HG03432 (cell line): Measurements from ENCODE around the gene ORC4.
A peak's percentile ranks its signal among the peaks of the same experiment; 100 is the strongest.

ENCODE experiments used
- ATAC-seq: cut with Tn5 transposase; IDR thresholded peaks from one replicate; pipeline ENCODE4 v1.9.1; 2021; ENCODE audit warnings: mild to moderate bottlenecking, moderate library complexity; ENCODE audit not compliant: unreplicated experiment

Gene ORC4

DNA sequence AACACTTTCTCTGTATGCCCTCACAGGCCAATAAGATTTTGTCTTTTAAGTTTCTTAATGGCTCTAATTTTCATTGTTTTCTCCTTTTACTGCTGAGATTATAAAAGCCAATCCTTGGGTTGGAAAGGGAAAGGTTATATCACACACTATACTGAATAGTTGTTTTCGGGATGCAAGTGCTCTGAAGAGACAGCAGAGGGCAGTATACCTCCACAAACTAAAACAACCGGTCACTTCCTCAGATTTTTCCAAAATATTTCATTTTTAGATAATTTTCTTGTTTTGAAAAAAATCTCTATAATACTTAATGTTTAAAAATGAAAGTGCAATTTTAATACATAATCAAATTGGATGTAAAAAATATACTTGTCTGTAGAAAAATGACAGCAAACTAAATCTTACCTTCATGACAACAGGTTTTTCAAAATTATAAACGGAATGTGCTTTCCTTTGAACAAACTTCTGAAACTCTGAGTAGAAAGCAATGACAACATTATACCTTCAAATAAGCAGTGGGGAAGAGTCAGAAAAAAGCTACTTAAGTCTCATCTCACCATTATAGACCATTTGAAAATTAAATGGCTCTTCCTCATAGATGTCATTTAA is 82.7 kb downstream of the ORC4 start:
- ATAC-seq: peak; percentile 85

DNA sequence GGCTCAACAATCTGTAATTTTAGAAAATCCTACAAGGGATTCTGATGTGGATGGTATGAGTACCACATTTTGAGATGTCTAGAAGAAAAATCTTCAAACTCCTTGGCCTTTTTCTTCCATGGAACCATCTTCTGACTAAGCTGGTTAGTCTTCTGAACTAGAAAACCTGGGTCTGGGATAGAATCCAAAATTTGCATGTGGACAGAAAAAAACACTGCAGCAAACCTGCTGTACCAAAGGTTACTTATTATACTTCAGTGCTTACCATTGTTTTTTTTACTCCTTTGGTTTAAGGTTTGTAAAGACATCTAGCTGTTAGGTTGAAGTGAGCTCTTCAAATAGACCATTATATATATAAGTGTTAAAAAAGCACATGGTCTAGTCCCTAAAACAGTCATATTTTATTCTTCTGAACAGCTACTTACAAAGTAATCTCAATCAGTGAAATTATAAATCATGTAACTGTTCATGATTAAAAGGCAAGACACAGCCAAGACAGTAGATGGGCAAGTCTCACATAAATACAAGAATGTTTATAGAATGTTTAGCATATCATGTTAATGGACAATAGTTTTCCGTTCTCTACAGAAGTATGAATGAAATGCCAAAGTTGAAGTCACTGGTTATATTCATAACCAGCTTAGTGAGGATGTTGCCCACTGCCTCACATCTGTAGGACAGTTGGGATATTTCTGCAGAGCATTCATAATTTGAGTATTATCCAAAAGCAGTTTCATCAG is 85.5 kb downstream of the ORC4 start:
- ATAC-seq: no peak

DNA sequence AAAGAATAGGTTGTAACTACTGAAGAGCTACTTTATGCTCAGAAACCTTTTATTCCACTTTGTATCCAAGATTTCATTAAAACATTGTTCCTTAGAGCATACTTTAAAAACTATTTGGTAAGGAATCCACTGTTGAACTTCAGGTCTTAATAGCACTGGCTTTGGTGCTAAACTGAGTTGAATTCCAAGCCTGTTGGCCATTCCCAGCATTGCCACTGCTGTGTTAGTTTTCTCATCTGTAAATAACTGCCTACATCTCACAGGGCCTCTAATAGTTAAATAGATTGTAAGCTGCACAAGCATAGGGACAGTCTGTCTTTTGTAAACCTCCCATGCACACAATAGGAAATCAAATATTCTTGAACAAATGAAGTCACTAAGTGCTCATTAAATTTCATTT is 86.6 kb downstream of the ORC4 start:
- ATAC-seq: no peak

DNA sequence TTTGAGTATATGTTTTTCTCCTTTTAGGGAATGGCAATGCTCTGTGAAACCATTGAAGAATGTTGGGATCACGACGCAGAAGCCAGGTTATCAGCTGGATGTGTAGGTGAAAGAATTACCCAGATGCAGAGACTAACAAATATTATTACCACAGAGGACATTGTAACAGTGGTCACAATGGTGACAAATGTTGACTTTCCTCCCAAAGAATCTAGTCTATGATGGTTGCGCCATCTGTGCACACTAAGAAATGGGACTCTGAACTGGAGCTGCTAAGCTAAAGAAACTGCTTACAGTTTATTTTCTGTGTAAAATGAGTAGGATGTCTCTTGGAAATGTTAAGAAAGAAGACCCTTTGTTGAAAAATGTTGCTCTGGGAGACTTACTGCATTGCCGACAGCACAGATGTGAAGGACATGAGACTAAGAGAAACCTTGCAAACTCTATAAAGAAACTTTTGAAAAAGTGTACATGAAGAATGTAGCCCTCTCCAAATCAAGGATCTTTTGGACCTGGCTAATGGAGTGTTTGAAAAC is 93.4 kb downstream of the ORC4 start:
- ATAC-seq: no peak

DNA sequence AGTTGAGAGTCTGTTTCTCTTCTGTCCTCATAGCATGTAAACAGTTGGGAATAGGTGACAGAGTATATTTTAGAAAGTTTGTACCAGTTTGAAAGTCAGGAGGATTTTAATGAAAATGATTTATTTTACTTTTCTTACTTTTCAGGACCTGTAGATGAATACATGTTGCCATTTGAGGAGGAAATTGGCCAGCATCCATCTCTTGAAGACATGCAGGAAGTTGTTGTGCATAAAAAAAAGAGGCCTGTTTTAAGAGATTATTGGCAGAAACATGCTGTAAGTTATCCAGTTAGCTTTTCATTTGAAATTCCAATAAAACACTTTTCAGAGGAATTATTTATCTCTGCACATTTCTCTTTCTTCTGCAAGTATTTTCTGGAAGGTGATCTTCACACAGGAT is 94.7 kb downstream of the ORC4 start:
- no peak for ATAC-seq

DNA sequence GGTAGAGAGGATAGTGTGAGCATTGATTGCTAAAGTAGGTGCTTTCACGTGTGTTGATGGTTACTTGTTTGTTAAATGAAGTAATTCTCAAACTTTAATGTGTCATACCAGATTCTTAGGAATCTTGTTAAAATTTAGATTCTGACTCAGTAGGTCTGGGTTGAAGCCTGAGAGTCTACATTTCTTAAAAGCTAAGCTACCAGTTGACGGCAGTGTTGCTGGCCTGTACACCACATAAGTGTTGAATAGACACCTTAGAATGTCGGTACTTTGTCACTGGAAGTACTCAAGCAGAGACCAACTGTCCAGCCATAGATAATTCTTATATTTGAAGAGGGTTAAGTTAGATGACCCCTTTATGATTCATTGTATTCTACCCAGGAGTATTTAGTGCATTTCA is 95.9 kb downstream of the ORC4 start:
- ATAC-seq: no peak

DNA sequence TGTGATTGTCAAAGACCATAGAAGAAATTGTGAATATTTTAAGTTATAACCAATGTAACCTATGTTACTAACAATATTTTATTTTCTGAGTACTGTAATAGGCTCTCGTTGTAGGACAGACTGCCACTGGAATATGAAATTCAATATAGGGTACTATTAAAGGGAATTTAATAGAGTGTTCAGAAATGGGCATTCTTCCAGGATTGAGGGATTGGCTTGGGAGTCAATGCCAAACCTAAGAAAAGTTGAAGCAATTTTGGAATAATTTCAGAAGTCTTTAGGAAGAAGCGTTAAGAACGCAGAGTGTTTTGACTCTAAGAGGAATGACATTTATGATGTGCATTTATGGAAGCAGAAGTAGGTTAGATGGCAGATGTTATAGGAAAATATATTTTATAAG is 96.7 kb downstream of the ORC4 start:
- ATAC-seq: no peak

DNA sequence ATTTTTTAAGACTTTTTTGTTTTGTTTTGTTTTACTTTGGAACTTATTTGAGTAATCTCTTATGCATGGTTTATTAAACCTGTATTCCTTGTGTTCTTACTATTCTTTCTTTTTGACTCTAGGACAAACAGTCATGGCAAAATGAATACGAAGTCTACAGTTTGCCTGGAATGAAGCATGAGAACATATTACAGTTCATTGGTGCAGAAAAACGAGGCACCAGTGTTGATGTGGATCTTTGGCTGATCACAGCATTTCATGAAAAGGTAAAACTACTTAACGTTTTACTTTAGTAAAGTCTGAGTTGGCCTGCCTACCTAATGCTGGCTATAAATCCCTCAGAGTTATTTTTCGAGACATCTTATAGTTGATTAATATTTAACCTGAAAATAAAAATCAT is 103.4 kb downstream of the ORC4 start:
- no peak for ATAC-seq

DNA sequence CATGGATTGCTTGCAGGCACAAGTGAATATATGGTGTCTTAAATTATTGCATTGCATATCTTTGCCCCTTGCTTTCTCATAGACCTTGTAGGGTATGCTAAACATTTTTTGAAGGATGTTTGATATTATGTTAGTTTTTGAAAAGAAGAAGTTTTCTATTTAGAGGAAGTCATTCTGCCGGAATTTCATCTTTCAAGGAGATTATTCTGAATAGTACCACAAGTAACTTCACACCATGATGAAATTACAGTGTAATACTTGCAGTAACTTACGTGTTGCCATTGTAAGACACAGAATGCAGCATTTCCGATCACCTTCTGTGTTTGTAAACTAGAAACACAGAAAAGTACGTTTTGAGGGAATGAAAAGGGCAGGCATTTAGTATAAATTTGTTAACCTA is 103.8 kb downstream of the ORC4 start:
- ATAC-seq: no peak

DNA sequence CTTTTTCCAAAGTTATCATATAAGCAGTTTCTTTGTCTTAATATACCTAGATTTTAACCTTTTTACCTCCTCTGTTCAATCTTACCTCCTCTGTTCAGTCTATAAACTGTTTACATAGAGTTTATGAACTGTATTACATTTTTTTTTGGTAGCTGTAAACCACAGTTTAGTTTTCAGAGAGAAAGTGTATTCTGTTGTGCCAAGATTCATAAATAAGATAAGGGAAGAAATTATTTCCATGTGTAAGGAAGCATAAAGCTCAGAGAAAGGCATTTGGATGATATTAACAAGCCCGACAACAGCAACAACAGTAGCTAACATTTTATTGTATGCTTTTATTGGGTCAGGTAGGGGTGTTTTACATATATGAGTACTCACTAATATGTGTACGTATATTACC is 104.5 kb downstream of the ORC4 start:
- ATAC-seq: no peak

DNA sequence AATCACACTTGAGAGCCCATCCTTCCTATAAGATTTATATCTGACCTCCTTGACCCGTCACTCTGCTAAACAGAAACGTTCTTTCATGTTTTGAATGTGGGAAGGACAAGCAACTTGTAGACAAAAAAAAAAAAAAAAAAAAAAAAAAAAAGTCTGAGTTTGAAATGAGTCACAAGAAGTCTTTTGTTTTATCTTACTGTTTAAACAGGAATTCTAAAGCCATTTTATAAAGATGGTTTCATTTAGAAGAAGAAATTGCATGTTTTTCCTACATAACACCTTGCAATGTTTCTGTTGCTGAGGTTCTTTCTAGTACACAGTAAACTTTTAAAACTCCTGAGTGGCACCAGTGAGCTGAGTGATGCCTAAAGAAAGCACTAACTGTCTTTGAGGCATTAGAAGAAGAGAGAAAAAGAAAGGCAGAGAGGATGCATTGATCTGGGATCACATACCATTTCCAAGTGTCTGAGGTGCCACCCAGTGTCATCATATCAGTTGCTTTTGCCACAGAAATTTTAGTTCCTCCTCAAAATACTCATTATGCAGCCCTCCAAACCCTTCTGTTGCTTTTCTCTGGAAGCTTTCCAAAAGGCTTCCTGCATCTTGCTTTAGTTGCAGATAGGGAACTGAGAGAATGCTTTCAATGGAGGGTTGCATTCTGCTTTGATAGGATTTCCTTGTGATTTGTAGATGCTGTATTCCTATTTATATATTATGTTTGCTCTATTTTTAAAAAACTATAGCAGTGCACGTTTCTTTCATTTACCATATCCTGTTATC is 106.6 kb downstream of the ORC4 start:
- ATAC-seq: no peak

DNA sequence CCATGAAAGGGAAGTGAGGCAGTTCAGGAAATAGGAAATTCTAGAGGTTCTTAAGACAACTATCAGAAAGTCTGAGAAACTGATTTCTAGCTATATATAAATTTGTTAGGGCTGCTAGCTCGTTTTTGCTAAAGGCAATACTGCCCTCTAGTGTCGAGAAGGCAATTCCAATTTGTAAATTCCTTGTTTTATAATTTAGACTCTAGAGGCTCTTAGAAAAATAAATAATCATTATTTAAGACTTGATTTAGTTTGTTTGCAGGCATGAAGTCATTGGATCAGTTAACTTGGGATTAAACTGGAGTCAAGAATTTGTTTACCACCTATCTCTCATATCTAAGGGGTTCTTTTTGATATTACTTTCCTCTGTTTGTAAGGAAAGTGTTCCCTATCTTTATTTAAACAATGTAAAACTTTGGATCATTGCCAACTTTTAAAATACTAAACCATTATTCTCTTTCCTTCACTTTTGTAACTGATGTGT is 109.5 kb downstream of the ORC4 start:
- ATAC-seq: peak; percentile 64

DNA sequence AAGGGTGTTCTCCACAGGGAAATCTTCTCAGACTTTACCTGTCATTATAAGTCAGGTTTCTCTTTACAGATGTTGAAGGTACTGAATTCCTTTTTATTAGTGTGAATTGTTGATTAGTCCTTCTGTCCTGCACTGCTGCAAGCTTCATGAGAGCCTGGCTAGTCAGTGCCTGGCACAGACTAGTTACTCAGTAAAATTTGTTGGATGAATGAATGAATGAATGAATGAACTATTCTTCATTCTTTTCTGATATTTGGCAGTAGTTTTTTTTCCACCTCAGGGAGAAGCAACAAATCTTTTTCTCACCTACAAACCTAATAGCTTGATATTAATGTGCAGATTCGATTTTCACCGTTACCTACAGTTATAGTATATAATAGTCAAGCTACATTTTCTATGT is 111.4 kb downstream of the ORC4 start:
- ATAC-seq: no peak

DNA sequence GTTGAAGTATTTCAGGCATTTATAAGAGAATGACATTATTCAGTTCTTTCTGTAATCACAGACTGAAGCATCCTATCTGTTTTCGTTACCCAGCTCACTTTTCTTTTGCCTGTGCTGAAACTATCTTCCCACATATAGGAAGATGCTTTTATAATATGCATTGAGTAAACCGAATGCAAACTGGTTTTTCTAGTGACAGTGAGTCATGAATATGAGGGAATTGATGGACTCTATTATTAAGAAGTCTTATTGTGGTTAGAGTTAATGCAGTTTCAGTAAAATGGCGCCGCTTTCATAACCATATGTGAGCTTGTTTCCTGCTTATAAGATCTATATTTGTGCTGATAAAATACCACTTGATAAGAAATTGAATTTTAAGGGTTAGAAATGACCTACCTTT is 116.5 kb downstream of the ORC4 start:
- no peak for ATAC-seq

DNA sequence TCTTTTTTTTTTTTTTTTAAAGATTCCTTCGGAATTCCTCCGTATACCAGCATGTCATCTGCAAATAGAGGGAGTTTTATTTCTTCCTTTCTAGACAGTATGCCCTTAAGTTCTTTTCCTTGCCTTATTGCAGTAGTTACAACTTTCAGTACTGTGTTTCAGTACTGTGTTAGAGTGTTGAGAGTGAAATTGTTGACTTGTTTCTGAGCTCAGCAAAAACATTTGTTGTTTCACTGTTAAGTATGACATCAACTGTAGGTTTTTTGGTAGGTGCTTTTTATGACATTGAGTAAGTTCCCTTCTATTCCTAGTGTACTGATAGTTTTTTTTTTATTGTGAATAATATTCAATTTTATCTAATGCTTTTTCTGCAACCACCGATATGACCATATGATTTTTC is 131.9 kb downstream of the ORC4 start:
- peak; percentile 71 for ATAC-seq

DNA sequence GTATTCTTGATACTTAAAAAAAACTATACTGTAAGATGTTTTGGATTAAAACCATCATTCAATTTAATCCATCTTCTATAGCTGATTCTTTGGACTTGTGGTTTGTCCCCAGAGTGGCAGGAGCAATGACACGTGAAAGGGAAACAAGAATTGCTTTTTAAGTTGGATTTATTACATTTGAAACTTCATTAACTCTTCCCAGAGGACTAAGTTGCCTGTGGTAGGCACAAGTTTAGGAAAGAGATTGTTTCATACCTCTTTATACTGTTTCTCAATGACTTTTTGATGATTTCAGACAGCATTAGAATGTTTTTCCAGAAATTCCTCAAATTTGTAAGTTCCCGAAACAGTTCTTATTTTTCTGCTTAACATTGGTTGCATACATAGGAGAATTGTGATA is 134.4 kb downstream of the ORC4 start:
- ATAC-seq: no peak

DNA sequence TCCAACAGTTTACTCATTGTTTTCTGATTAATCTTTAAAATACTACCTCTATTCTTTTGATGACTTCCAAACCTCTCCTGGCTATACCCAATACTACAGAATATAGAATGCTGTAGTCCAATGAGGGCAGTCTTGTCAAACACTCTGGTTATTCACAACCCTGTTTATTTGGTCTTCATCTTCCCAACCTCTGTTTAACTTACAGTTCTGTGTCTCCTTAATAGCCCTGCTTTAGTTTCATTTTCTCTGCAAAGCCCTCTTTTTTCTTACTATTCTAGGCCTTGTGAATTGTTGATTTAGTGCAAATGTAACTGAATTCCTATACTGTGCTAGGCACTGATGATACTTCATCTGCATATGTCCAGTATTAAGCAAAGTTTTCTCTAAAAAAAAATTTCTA is 135.7 kb downstream of the ORC4 start:
- no peak for ATAC-seq

DNA sequence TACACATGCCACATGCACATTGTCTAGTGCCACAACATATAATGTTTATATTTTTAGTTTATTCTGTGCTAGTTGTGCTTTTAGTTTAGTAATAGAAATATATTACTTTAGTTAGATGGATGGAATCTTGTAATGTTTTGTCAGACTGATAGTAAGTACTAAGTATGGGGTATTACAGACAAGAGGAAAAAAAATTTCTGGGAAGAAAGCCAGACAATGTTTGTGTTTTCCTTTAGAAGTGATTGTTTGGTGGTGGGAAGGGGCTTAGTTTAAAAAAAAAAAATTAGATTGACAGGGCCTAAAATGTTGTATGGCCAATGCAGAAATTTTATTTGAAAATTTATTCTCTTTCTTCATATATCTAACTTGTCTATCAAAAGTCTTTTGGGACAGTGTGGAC is 137.9 kb downstream of the ORC4 start:
- no peak for ATAC-seq
